GM20000 (cell line): ENCODE results near the gene SLC35E4.

Experiments
- DNase-seq: peaks from one replicate; pipeline ENCODE4 v3.0.0; 2012; ENCODE audit warnings: low spot score
- TF ChIP-seq, protein P1 (sequence below): IDR thresholded peaks from 2 replicates; pipeline ENCODE4 v1.5.1; 2012; ENCODE audit warnings: mild to moderate bottlenecking, control low read depth; ENCODE audit errors: extremely low read depth, missing control alignments

The SLC35E4 gene

GRCh38 chr22:30606455-30607299, 28.9 kb upstream of the SLC35E4 start, which contains the start of gene TCN2:
Gene TCN2 (plus strand): TSS chr22:30607174. CDS start chr22:30607332, 158 bp downstream.
- DNase-seq = peak; percentile 72

GRCh38 chr22:30607300-30607930, 28.2 kb upstream of the SLC35E4 start:
- no peak for DNase-seq

More at GRCh38 chr22:30606455-30607299, 28.9 kb upstream of the SLC35E4 start, which contains the start of gene TCN2:
- TF ChIP-seq, protein P1, sequence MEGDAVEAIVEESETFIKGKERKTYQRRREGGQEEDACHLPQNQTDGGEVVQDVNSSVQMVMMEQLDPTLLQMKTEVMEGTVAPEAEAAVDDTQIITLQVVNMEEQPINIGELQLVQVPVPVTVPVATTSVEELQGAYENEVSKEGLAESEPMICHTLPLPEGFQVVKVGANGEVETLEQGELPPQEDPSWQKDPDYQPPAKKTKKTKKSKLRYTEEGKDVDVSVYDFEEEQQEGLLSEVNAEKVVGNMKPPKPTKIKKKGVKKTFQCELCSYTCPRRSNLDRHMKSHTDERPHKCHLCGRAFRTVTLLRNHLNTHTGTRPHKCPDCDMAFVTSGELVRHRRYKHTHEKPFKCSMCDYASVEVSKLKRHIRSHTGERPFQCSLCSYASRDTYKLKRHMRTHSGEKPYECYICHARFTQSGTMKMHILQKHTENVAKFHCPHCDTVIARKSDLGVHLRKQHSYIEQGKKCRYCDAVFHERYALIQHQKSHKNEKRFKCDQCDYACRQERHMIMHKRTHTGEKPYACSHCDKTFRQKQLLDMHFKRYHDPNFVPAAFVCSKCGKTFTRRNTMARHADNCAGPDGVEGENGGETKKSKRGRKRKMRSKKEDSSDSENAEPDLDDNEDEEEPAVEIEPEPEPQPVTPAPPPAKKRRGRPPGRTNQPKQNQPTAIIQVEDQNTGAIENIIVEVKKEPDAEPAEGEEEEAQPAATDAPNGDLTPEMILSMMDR = no peak

GRCh38 chr22:30607939-30608338, 27.6 kb upstream of the SLC35E4 start:
- no peak for DNase-seq
- TF ChIP-seq, protein P1 = no peak

More at GRCh38 chr22:30607300-30607930, 28.2 kb upstream of the SLC35E4 start:
- TF ChIP-seq, protein P1 = no peak

GRCh38 chr22:30609260-30610185, 26.1 kb upstream of the SLC35E4 start:
- TF ChIP-seq, protein P1 = no peak
- DNase-seq = peak; percentile 61

DNA sequence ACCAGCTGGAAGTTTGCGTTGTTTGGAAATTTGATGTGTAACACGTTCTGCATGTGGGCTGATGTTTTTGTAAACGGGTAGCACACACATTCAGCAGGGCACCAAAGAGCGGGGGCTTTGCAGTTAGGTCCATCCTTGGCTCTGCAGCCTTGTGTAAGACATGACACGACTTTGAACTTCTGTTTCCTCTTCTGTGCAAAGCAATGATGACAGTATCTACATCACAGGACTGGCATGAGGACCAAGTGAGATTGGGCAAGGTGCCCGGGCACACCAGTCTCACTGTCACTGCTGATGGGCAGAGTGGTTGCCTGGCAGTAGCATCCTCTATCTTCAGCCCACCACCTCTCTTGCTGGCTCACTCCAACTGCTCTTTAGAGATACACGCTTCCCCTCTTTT, 25.3 kb upstream of the SLC35E4 start:
- no peak for DNase-seq
- TF ChIP-seq, protein P1 = no peak

DNA sequence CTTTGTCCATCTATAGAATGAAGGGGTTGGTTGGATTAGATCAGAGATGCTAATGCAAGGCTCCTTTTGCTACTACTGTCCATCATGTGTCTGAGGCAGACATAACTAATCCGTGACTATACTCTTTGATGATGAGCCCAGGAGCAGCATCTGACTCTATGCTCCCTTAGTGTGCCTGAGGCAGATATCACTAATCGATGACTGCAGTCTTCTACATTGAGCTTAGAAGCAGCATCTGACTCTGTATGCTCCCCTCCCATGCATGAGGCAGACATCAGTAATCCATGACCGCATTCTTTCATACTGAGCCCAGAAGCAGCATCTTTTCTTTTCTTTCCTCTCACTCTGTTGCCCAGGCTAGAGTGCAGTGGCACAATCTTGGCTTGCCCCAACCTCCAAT, 24.4 kb upstream of the SLC35E4 start:
- TF ChIP-seq, protein P1 = no peak
- DNase-seq = no peak
